Activated CD8-positive, alpha-beta memory T cell treated with anti-CD3 and anti-CD28 coated beads for 48 hours (primary cell): ENCODE results near the gene GLRX3.

ENCODE experiments used
- DNase-seq, 3 experiments: peaks; one replicate each; pipeline ENCODE4 v3.0.0-alpha.2; 2020; ENCODE audit warnings: low read depth in 2 of 3, low spot score in 2 of 3

Gene GLRX3

DNA sequence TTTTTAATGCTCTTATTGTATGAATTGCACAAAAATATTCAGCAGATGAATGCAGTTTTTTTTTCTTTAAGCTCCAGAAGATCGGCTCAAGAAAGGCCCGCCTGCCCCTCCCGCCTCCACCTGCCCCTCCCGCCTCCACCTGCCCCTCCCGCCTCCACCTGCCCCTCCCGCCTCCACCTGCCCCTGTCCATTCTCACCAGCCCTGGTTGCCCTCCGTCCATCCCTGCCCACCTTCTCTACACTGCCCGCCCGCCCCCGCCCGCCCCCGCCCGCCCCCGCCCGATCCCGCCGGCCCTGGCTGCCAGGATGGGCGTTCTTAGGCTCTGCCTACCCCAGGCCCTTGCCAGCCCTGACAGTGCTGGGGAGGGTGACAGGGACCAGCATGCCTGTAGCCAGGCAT is 67.4 kb downstream of the GLRX3 start:
- DNase-seq = no peak

DNA sequence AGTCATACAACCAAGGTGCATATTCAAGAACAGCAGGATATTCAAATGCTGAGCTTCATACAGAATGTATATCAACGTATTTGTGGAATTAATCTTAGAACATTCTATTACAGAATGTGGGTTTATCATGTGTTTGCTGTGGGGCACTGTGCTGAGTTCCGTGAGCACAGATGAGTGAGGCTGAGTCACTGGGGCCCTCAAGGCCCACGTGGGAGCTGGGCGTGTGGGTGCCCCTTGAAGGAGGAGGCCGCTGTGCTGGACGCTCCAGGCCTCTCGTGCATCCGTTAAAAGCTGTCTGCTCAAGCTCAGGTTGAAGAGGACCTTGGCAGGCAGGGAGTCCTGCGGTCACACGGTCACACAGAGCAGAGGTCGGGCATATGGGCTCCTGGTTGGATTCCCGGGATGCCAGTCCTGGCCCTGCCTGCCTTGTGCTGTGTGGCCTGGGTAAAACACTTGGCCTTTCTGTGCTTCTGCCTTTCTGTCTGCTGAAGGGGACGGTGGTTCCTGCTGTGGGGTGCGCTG is 70.1 kb downstream of the GLRX3 start:
- no peak for DNase-seq

DNA sequence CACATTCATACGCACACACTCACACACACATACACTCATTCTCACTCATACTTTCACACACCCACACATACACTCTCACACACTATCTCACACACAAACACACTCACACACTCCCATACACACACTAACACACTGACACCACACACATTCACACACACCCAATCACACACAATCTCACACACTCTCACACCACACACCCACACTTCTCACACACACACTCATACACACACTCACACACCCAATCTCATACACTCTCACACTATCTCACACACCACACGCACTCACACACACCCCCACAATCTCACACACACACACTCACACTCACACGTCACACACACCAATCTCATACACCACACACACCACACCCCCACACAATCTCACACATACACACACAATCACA is 71.0 kb downstream of the GLRX3 start:
- DNase-seq = no peak

DNA sequence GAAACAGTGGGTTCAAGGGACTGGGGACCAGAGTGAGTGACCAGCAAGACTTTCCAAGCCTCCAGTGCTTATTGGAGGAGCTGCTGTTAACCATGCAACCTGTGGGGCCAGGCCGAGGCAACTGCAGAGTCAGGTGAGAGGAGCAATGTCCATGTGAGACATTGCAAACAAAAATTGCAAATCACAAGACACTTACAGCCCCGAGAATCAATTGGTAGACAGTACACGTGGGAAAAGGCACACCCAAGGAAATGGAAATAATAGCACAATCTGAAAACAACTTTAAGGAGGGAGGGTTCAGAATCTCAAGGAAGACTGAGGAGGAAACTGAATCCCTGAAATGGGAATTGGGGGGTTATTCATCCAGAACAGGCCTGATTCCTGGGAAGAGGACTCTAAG is 72.6 kb downstream of the GLRX3 start:
- no peak for DNase-seq

DNA sequence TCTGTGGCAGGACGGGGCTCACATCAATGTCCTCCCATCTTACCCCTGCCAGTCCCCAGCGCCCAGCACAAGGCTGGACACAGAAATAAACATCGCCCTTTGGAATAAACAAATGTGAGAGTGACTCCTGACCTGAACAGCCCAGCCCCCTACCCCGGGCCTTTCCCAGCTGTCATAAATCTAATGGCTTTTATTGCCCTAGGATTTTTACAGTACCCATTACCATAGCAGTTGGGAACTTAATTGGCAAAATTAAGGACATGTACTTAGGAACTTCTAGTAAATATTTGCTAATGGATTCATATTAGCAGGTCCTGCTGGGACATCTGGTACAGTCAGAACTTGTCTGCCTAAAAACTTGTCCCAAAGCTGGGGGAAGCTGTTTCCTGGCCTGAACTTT is 76.6 kb downstream of the GLRX3 start:
- DNase-seq = no peak

DNA sequence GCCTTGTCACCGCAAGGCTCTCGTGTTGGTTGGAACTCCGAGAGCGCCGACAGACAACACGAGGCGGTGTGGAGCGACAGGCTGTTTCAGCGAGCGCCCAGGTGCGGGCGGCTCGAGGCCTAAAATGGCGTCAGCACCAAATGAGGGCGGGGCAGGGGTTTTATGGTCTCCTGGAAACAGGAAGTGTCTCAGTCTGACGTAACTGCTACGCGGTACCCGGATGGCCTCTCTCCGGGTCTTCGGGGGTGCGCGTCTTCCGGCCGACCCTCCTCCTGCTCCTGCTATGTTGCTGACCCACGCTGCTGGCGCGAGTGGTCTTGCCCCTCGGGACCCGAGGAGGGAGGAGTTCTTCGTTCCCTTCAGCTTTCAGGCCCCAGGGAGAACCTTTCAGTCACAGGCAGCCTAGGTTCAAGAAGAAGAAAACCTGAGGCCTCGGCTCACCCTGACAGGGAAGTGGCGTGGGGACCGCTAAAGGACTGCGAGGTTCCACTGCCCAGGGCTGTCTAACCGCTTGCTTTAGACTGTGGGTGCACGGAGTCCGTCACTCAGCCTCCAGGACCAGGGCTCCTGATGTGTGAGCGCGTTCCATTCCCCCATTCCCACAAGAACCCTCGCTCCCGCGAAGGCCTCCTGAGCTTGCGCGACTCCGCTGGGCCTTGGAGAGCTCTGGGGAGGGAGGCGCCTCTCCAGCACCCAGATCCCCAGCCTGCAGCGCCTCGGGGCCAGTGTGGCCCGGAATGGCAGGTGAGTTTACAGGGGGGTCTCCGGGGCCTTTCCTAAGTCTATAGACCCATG is 77.3 kb downstream of the GLRX3 start:
- no peak for DNase-seq

DNA sequence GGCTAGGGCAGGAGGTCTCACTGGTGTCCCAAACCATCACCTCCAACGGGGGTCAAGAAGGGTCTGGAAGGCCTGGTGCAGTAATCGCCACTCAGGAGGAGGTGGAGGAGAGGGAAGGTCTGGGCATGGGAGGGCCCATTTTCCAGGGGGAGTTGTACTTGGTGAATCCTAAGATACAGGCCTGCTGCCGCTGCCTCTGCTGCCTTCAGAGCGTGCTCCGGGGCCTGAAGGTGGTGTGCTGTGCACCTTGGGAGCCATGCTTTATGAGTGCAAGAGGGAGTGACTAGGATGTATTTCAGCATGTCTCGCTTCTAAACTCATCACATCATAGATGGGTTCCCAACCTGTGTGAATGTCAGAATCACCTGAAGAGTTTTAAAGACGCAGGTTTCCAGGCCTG is 78.2 kb downstream of the GLRX3 start:
- DNase-seq = no peak

DNA sequence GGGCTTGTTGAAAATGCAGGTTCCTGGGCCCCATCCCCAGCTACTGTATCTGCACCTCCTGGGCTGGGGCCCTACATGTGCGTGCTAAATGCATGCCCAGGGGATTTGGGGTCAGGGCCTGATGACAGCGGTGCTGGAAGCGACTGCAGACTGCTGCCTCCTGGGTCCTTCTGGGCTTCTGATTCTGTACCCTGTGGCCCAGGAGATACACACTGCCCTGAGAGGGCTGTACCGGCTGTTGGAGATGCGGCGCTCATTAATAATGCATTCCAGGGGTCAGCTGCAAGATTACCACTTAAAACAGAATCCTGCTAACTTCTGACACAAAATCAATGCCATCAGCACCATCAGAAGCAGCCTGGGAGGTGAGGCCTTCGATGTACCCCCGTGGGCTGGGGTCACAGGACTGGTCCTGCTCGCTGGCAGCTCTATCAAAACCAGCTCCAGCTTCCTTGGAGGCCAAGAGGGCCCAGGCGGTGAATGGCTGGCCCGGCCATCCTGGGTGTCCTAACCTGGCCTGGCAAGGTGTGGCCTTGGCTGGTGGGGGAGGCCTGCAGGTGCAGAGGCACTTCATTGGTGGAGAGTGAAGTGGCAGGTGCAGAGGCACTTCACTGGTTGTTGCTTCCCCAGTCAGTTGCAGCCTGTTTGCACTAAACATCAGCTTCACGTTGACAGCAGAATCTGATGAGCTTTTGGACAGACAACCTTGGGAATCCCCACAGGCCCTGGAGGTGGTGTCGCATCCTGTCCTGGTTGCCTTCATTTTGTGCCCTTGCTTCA is 79.2 kb downstream of the GLRX3 start:
- no peak for DNase-seq

DNA sequence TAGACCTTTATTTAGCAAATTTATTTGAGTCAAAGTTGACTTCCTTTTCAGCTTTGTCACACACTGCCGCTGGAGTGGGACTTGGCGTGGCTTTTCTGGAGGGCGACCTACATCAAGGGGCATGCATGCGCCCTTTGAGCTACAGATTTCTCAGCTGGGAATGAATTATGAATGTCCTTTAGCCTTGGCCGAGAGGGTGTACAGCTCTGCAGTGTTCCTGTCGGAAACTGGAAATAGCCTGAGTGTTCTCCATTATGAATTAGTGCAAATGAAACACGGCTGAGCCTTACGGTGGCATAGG is 79.7 kb downstream of the GLRX3 start:
- DNase-seq = no peak

DNA sequence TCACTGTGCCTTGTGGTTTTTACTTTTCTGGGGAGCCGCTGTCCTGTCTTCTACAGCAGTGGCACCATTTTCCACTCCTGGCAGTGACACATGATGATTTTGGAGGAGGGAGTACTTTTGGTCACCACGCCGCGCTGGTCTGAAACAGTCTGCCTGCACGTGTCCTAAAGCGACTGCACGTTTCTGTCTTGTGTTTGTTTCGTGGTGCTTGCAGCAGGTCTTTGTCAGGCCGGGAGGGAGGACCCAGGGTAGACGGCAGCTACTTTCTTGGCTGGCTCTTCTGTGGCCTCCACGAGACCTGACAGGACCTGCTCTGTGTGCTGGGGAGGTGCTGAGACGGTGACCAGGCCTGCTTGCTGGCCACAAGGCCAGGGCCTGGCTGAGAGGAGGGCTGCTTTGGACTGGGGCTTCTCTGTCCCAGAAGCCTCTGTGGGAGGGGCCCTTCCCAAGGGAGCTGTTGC is 82.0 kb downstream of the GLRX3 start:
- DNase-seq = no peak

DNA sequence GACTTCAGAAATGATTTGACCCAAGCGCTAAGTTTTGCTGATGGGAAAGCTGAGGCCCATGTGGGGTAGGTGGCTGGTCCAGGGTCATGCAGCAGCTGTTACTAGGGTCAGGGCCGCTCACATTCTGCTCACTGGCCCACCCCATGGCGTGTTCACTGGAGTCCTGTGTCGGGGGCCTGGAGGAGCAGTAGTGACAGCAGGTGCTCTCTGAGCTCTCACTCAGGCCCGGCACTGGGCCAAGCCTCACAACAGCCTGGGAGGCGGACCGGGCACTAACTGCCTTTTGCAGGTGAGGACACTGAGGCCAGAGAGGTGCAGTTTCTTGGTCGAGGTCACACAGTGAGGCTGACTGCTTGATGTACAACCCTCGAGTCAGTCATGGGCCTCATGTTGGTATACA is 82.7 kb downstream of the GLRX3 start:
- DNase-seq = no peak

DNA sequence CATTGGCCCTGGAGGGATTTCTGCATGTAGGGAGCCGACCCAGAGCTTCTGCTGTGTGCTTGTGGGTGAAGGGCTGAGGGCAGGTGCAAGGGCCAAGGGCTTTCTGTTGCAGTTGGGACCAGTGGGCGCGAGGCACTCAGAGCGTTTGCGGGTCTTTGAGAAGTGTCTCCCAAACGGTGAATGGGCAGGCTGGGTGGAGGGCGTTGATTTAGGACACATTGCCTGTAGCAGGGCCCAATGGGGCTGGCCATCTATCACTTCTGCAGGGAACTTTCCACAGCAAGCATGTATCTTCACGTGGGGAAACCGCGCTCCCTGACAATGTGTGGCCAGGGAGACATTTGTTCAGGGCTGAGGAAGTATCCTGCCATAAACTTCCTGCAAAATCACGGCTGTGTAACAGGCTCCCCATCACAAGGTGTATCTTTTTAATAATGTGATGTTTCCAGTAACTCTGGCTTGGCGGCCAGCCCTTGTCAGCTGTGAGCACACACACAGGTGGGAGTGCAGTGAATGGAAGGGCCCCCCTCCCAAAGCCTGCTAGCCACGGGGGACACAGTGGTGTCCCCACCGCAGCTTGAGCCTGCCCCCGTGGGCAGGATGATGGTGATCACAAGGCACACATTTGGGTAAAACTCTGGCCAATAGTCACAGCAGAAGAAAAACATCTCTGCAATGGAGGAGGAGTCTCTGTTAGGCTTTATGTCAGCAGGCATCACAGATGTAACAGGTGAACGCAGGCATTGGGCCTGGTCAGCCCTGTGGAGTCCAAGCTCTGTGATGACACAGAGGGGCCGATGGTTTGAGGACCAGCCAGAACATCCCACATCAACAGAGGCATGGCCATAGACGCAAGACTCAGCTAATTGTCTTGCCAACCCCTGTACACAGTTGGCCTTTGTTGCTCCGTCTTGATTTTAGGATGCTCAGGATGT is 84.3 kb downstream of the GLRX3 start:
- no peak for DNase-seq

DNA sequence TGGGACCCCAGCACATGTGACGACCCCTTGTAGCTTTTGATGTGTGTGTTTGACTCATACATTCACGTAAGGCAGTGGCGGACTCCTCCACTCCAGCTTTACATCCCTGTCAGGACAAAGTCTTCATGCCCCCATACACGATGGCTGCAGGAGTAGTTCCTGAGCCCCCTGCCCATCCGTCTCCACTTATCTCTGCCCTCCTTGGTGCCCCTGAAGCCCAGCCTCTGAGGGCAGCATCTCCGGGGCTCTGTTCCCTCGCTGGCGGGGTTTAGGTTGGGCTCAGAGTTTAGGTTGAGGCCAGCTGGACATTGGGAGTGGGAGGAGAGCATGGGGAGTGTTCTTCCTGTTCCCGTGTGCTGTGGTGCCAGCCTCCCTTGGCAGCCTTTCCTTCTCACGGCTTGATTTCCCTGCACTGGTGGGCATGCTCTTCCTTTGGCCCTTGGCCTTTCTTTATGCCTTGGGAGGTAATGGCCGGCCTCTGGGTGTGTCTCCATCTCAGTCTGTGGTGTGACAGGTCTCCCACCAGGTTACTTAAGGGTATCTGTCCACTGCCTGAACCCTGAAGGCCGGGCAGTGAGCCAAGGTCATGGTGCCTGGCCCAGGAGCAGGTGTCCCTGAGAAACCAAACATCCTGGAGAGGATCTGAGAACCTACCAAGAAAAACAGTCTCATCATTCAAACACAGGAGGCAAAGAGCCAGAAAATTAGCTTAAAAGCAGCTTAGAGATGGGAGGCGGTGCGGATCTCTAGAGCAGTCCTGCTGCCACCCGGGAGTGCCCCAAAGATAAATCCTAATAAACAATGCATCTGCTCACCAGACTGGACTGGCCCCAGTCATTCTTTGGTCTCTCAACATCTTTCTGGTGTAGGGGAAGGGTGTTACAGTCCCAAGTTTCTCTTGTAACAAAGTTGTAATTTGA is 85.5 kb downstream of the GLRX3 start:
- DNase-seq = no peak

DNA sequence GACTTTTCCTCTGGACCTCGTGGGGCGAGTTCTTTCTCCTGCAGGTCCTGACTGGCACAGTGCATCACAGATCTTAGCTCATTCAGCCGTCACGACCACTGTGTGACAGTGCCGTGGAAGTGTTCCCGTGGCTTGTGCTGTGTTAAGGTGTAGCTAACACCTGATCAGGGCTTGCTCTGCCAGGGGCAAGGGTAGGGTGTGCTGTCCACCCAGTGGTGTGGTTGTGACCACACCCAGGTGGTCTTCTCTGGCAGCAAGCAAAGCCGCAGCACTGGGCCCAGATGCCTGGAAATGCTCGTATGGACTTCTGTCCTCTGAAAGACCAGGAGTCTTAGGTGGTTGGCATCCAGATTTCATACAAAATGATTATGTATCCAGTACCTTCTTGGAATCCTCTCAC is 86.2 kb downstream of the GLRX3 start:
- no peak for DNase-seq

DNA sequence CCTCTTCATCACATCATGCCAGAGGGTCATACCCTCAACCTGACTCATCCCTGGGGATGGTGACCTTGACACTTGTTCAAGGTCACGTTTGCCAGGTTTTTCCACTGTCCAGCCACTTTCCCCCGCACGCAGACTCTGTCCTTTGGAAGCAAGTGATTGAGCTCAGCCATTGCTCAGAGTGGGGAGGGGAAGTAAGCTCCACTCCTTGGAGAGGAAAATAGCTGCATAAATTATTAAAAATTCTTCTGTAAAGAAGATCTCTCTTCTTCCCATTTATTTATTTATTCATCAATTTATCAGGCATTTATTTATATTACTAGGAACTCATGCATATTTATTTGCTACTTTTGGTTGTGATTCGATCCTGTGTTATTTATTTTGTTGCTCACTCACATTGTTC is 88.0 kb downstream of the GLRX3 start:
- DNase-seq = no peak

DNA sequence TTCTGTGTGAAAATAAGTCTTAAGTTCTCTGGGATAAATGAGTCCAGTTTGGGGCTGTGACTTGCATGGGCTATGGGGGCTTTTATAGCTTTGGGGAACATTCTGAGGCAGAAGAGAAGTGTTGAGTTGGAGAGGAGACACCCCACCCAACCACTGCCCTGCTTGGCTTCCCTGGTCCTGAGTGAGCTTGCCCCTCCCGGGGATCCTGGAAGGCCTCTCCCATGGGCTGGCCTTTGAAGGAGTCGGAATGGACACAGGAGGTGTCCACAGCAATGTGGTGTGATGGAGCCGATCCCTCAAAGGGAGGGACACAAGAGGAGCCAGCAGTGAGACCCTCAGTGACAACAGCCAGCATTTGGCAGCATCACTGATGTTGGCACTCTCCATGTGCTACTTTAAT is 89.8 kb downstream of the GLRX3 start:
- no peak for DNase-seq

DNA sequence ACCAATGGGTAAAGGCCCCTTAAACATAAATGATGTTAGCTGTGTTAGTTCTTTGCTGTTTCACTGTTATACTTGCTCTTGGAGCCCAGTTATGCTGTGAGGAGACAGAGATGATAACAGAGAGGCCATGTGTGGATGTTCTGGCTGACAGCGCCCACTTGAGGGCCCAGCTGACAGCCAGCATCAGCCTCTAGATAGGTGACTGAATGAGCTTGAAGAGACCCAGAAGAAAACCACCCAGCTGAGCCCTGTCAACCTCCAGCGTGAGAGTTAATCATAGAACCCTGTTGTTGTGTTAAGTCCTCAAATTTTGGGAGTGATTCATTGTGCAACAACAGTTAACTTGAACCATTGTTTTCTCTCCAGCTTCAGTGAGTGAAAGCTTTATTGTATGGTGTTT is 91.7 kb downstream of the GLRX3 start:
- no peak for DNase-seq
